Measurements from ENCODE around the gene PRR14. TPM values are rescaled to one million over a fixed set of nuclear protein-coding genes. Genes with fewer than 3 reads are reported as not detected.

The PRR14 gene
- total RNA-seq, 1 experiment from 2014 or later, result 28.2 TPM

DNA sequence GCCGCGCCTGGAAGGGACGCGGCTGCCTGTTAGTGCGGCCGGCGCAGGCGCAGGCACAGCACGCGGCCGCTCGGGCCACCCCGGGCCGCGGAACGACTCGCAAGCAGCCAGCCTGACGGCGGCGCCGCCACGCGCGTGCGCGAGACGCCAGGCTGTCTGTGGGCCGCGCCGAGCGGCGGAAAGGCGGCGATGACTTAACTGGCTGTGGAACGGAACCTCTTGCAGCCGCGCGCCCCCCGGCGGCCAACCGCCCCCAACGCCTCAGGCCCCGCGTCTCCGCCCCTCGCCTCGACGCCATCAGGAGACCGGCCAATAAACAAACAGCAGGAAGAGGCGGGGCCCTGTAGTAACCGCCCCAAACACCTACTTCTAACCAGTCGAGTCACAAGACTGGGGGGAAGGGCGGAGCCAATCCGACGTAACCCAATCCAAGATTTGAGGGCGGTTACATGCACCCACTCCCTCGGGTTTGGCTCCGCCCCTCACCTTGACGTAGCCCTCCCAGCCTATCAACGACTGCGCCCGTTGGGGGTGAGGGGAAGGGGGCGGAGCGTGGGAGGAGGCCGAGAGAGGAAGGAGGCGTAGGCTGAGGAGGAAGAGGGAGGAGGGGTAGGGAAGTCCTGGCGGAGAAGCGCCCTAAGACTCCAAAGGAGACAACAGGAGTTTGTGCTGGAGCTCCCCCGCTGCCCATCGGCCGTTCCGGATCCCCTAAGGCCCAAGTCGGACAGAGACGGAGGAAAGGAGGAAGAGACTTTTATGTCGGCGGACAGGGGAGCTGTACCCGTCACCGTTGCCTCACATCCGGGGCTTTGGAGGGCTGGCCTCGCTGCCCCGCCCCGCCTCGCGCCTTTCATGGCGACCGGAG is 7.3 kb downstream of the PRR14 start, which contains the start of gene FBRS:
Gene FBRS, plus strand, starts transcription at position 566 of the 865 bp plus-strand sequence. CDS start 1,088 bp downstream, outside the sequence.
- intact Hi-C loops (cut with micrococcal nuclease; ENCODE audit: unreplicated experiment), result loop anchor here (1.0 to 10.0 kb wide), 9 partner anchors 8 to 267 kb away; partner anchors contain the start of genes DCTPP1, FBXL19, PHKG2 and PRR14
- POLR2A ChIA-PET, result interaction anchor here (0.5 to 1.6 kb wide), 11 partner anchors 8 to 263 kb away, joined by 3 to 9 read pairs (median 4); partner anchors contain the start of genes DCTPP1, PHKG2, PRR14 and ZNF48

DNA sequence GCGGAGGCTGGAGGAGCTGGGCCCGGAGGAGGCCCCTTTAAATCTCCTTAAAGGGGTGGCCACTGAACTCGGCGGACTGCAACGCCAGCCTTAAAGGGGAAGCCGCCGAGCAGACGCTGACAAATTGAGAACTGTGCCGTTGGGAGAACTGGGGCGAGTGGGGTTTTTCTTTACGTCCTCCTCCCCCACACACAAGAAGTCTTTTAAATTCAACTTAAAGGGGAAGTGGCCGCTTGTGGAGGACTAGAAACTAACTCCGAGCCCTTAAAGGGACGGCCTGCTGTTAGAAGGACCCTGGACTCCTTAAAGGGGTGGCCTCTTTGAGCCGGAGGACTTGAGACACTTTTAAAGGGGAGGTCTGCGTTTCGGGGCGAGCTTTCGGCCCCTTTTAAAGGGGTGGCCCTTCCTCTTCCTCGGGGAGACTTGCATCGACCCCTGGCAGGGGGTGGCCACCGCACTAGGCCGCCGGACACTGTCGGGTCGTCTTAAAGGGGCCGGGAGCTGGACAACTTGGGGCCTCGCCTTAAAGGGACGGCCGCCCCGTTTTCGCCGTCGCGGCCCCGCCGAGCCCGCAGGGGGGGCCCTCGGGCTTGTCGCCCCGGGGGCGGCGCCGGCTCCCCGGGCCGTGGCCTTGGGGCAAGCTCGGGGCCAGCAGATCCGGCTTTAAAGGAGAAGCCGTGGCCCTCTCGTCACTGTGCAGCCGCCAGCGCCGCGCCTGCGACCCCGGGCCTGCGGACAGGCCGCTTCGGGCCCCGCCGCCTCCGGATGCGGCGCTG is 8.2 kb downstream of the PRR14 start:
- Histone ChIP-seq H3K4me3 (ENCODE audit: low read depth, low read length) (peak overlapping the region; percentile 49), H3K9me3 (no peaks in the 10 kb centered on the region), H3K36me3 (ENCODE audit: control insufficient read depth, insufficient read depth, low read length) (peaks cover 3% of the 10 kb centered on the region; the same call in 1 of the 2 replicates), H3K27me3 (replicated peaks; ENCODE audit: control insufficient read depth, insufficient read depth, low read length) (no peaks in the 10 kb centered on the region), H3K4me1 (no peaks in the 10 kb centered on the region; the same call in 1 of the 2 replicates)
- Mint-ChIP-seq H3K4me3 (ENCODE audit: unreplicated experiment) (peak overlapping the region; percentile 90), H3K9me3 (ENCODE audit: unreplicated experiment) (no peaks in the 10 kb centered on the region), H3K36me3 (ENCODE audit: insufficient read depth, unreplicated experiment) (peaks cover 57% of the 10 kb centered on the region), H3K4me1 (ENCODE audit: low read depth, unreplicated experiment) (peaks cover 10% of the 10 kb centered on the region), H3K27me3 (ENCODE audit: insufficient read depth, unreplicated experiment) (no peaks in the 10 kb centered on the region), H3K27ac (ENCODE audit: unreplicated experiment) (peak overlapping the region; percentile 96)
- TF ChIP-seq, protein P1, sequence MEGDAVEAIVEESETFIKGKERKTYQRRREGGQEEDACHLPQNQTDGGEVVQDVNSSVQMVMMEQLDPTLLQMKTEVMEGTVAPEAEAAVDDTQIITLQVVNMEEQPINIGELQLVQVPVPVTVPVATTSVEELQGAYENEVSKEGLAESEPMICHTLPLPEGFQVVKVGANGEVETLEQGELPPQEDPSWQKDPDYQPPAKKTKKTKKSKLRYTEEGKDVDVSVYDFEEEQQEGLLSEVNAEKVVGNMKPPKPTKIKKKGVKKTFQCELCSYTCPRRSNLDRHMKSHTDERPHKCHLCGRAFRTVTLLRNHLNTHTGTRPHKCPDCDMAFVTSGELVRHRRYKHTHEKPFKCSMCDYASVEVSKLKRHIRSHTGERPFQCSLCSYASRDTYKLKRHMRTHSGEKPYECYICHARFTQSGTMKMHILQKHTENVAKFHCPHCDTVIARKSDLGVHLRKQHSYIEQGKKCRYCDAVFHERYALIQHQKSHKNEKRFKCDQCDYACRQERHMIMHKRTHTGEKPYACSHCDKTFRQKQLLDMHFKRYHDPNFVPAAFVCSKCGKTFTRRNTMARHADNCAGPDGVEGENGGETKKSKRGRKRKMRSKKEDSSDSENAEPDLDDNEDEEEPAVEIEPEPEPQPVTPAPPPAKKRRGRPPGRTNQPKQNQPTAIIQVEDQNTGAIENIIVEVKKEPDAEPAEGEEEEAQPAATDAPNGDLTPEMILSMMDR (IDR thresholded peaks at IDR 0.05; ENCODE audit: insufficient read depth in 1 of 2, low read depth in 1 of 2, low read length in 1 of 2, severe bottlenecking in 1 of 2, unreplicated experiment in 1 of 2), result no peak
- DNase-seq, result peak in 1 of 2 experiments; percentile 88
- CTCF ChIA-PET, result interaction anchor here (0.5 to 2.6 kb wide), 10 partner anchors 8 to 290 kb away, joined by 3 to 9 read pairs (median 4); partner anchors contain the start of genes DCTPP1, ORAI3 and PRR14
- POLR2A ChIA-PET, result interaction anchor here (0.5 to 1.6 kb wide), 12 partner anchors 8 to 264 kb away, joined by 3 to 9 read pairs (median 4); partner anchors contain the start of genes DCTPP1, PHKG2, PRR14 and ZNF48
- intact Hi-C loops (cut with micrococcal nuclease; ENCODE audit: unreplicated experiment), result loop anchor here (1.0 to 10.0 kb wide), 9 partner anchors 9 to 266 kb away; partner anchors contain the start of genes DCTPP1, FBXL19, PHKG2 and PRR14
- TSS peak; percentile 49 for BruUV-seq (replicated peaks)

More for the DNA sequence above, 7.3 kb downstream of the PRR14 start, which contains the start of gene FBRS:
- H3K27ac Mint-ChIP-seq (ENCODE audit: unreplicated experiment), result peak within 1 kb of the TSS; percentile 96
- DNase-seq, result peak; percentile 99 to 100
- no peaks in the 10 kb centered on the region for H3K27me3 ChIP-seq (replicated peaks; ENCODE audit: control insufficient read depth, insufficient read depth, low read length)
- H3K36me3 Mint-ChIP-seq (ENCODE audit: insufficient read depth, unreplicated experiment), result peaks cover 50% of the 10 kb centered on the region
- no peaks in the 10 kb centered on the region for H3K27me3 Mint-ChIP-seq (ENCODE audit: insufficient read depth, unreplicated experiment)
- TF ChIP-seq, protein P1 (IDR thresholded peaks at IDR 0.05; ENCODE audit: insufficient read depth in 1 of 2, low read depth in 1 of 2, low read length in 1 of 2, severe bottlenecking in 1 of 2, unreplicated experiment in 1 of 2), result peak; percentile 54 to 71
- H3K4me3 ChIP-seq (ENCODE audit: low read depth, low read length), result peak within 1 kb of the TSS; percentile 50
- peak within 1 kb of the TSS; percentile 90 for H3K4me3 Mint-ChIP-seq (ENCODE audit: unreplicated experiment)
- no TSS peak for BruUV-seq (replicated peaks)
- no peaks in the 10 kb centered on the region for H3K9me3 ChIP-seq
- H3K4me1 ChIP-seq, result no peaks in the 10 kb centered on the region; the same call in 1 of the 2 replicates
- H3K36me3 ChIP-seq (ENCODE audit: control insufficient read depth, insufficient read depth, low read length), result peaks cover 2% of the 10 kb centered on the region
- no peaks in the 10 kb centered on the region for H3K9me3 Mint-ChIP-seq (ENCODE audit: unreplicated experiment)
- CTCF ChIA-PET, result interaction anchor here (0.6 to 2.6 kb wide), 8 partner anchors 11 to 291 kb away, joined by 3 to 9 read pairs (median 3); partner anchors contain the start of genes DCTPP1 and ORAI3
- peaks cover 10% of the 10 kb centered on the region for H3K4me1 Mint-ChIP-seq (ENCODE audit: low read depth, unreplicated experiment)
